GM23338 (cell line): ENCODE measurements around the gene GNRH2. TPM values are rescaled to one million over a fixed set of nuclear protein-coding genes. Genes with fewer than 3 reads are reported as not detected.

Experiments
- ATAC-seq: fragments of 200-7000 bp; cut with Tn5 transposase; 3 replicates; pipeline ENCODE4 v1.9.1; 2020
- DNase-seq: peaks from one replicate; pipeline ENCODE4 v3.0.0-alpha.2; 2015; ENCODE audit warnings: low spot score
- H2AFZ ChIP-seq: fragments of 200-600 bp; sonication (generic); 2 replicates; pipeline ENCODE4 v1.8.0; 2016; ENCODE audit warnings: antibody characterized with exemption, mild to moderate bottlenecking, moderate library complexity
- H3F3A ChIP-seq: fragments of 200-600 bp; sonication (generic); replicated peaks from 2 replicates; pipeline ENCODE4 v1.8.0; 2017; ENCODE audit warnings: antibody characterized with exemption, mixed run types, low read depth
- H3K27ac ChIP-seq: fragments of 200-600 bp; sonication (generic); 2 replicates; pipeline ENCODE4 v1.6.1; 2016; ENCODE audit warnings: low read depth
- H3K27me3 ChIP-seq: fragments of 200-600 bp; sonication (generic); 2 replicates; pipeline ENCODE4 v1.8.0; 2016; ENCODE audit warnings: mild to moderate bottlenecking, mixed run types, moderate library complexity; ENCODE audit not compliant: insufficient read depth
- H3K36me3 ChIP-seq: fragments of 200-600 bp; sonication (generic); 2 replicates; pipeline ENCODE4 v1.8.0; 2016; ENCODE audit warnings: mild to moderate bottlenecking; ENCODE audit not compliant: insufficient read depth
- H3K4me1 ChIP-seq: fragments of 200-600 bp; sonication (generic); 2 replicates; pipeline ENCODE4 v1.8.0; 2016; ENCODE audit warnings: mild to moderate bottlenecking, moderate library complexity; ENCODE audit not compliant: insufficient read depth
- H3K4me2 ChIP-seq: fragments of 200-600 bp; sonication (generic); 2 replicates; pipeline ENCODE4 v1.7.1; 2017; ENCODE audit warnings: mixed run types
- H3K4me3 ChIP-seq: fragments of 200-600 bp; sonication (generic); 2 replicates; pipeline ENCODE4 v1.6.1; 2016; ENCODE audit warnings: mixed run types
- H3K79me2 ChIP-seq: fragments of 200-600 bp; sonication (generic); replicated peaks from 2 replicates; pipeline ENCODE4 v1.8.0; 2017; ENCODE audit warnings: mild to moderate bottlenecking; ENCODE audit not compliant: insufficient read depth
- H3K9me2 ChIP-seq: fragments of 200-600 bp; sonication (generic); 2 replicates; pipeline ENCODE4 v1.8.0; 2017; ENCODE audit not compliant: insufficient read depth
- H4K20me1 ChIP-seq: fragments of 200-600 bp; sonication (generic); replicated peaks from 2 replicates; pipeline ENCODE4 v1.8.0; 2017; ENCODE audit warnings: mild to moderate bottlenecking; ENCODE audit not compliant: insufficient read depth
- H3K27ac Mint-ChIP-seq: 2 replicates; pipeline ENCODE4 v1.8.0; 2020; ENCODE audit warnings: inconsistent platforms, mild to moderate bottlenecking, moderate library complexity, mixed read lengths
- H3K27me3 Mint-ChIP-seq: 3 replicates; pipeline ENCODE4 v1.8.0; 2022; ENCODE audit warnings: low read depth, mild to moderate bottlenecking, moderate library complexity, mixed read lengths, inconsistent platforms; ENCODE audit not compliant: insufficient read depth, poor library complexity
- H3K36me3 Mint-ChIP-seq: 3 replicates; pipeline ENCODE4 v1.8.0; 2021; ENCODE audit warnings: low read depth, mild to moderate bottlenecking, inconsistent platforms, moderate library complexity, mixed read lengths
- H3K4me1 Mint-ChIP-seq: 3 replicates; pipeline ENCODE4 v1.8.0; 2020; ENCODE audit warnings: mild to moderate bottlenecking, inconsistent platforms, mixed read lengths
- H3K4me3 Mint-ChIP-seq: 3 replicates; pipeline ENCODE4 v1.8.0; 2021; ENCODE audit warnings: moderate library complexity, mild to moderate bottlenecking, inconsistent platforms, mixed read lengths
- H3K9me3 Mint-ChIP-seq: 3 replicates; pipeline ENCODE4 v1.8.0; 2020; ENCODE audit warnings: moderate library complexity, mild to moderate bottlenecking, inconsistent platforms, mixed read lengths
- CREB1 ChIP-seq: fragments of 250-450 bp; sonication (Bioruptor Pico); IDR thresholded peaks from 2 replicates; pipeline ENCODE4 v1.5.0; 2020; ENCODE audit warnings: low read depth, mild to moderate bottlenecking, moderate library complexity
- EZH2 ChIP-seq: fragments of 200-600 bp; sonication (generic); IDR thresholded peaks from one replicate; pipeline ENCODE4 v1.8.0; 2017; ENCODE audit warnings: antibody characterized with exemption, mild to moderate bottlenecking, low read depth; ENCODE audit not compliant: unreplicated experiment
- EZH2phosphoT487 ChIP-seq: fragments of 200-600 bp; sonication (generic); IDR thresholded peaks from one replicate; pipeline ENCODE4 v1.8.1; 2018; ENCODE audit warnings: antibody characterized with exemption; ENCODE audit not compliant: unreplicated experiment
- JUNB ChIP-seq: IDR thresholded peaks from one replicate; pipeline ENCODE4 v1.6.1; 2016; ENCODE audit warnings: antibody characterized with exemption; ENCODE audit not compliant: unreplicated experiment
- NANOG ChIP-seq: IDR thresholded peaks from 2 replicates; pipeline ENCODE4 v1.6.1; 2016; ENCODE audit warnings: antibody characterized with exemption, borderline replicate concordance
- POLR2AphosphoS5 ChIP-seq: IDR thresholded peaks from 2 replicates; pipeline ENCODE4 v1.6.1; 2016; ENCODE audit warnings: antibody characterized with exemption, low read depth
- STAT1 ChIP-seq: IDR thresholded peaks from one replicate; pipeline ENCODE4 v1.6.1; 2016; ENCODE audit warnings: antibody characterized with exemption; ENCODE audit not compliant: unreplicated experiment
- ZNF114 ChIP-seq: fragments of 250-450 bp; sonication (Bioruptor Pico); IDR thresholded peaks from 2 replicates; pipeline ENCODE4 v1.5.0; 2020; ENCODE audit warnings: mild to moderate bottlenecking, moderate library complexity
- ZNF331 ChIP-seq: fragments of 250-450 bp; sonication (Bioruptor Pico); IDR thresholded peaks from 2 replicates; pipeline ENCODE4 v1.5.0; 2020; ENCODE audit warnings: low read depth, mild to moderate bottlenecking, moderate library complexity
- polyA plus RNA-seq: library from polyadenylated mRNA; unstranded; fragments of >200 nt; fragmentation: Nextera tagmentation; extraction: Ambion mirVana; gene quantifications from 2 replicates; pipeline ENCODE4 v1.2.1, GENCODE V29; 2016
- total RNA-seq: library from RNA; depleted of rRNA; stranded (reverse); fragments of >200 nt; shearing (Covaris generic); gene quantifications from 2 replicates; pipeline ENCODE4 v1.2.3, GENCODE V29; 2014
- TF ChIP-seq, protein P1 (sequence below), 2 experiments: fragments of 200-600 bp in 1 of 2; sonication (generic) in 1 of 2; conservative IDR thresholded peaks; 2 replicates each; pipeline versions ENCODE4 v1.5.1 to v1.6.1; 2016 to 2017; ENCODE audit warnings: antibody characterized with exemption in 2 of 2, low read depth in 2 of 2, mild to moderate bottlenecking in 2 of 2, moderate library complexity in 1 of 2
- TF ChIP-seq, protein P2 (sequence below): IDR thresholded peaks from one replicate; pipeline ENCODE4 v1.6.1; 2018; ENCODE audit warnings: antibody characterized with exemption; ENCODE audit not compliant: unreplicated experiment
- TF ChIP-seq, protein P3 (sequence below): fragments of 250-450 bp; sonication (Bioruptor Pico); IDR thresholded peaks from 2 replicates; pipeline ENCODE4 v1.5.0; 2020; ENCODE audit warnings: mild to moderate bottlenecking, moderate library complexity

The GNRH2 gene
- total and polyA plus RNA-seq, 2 experiments from 2014 or later: not detected

DNA sequence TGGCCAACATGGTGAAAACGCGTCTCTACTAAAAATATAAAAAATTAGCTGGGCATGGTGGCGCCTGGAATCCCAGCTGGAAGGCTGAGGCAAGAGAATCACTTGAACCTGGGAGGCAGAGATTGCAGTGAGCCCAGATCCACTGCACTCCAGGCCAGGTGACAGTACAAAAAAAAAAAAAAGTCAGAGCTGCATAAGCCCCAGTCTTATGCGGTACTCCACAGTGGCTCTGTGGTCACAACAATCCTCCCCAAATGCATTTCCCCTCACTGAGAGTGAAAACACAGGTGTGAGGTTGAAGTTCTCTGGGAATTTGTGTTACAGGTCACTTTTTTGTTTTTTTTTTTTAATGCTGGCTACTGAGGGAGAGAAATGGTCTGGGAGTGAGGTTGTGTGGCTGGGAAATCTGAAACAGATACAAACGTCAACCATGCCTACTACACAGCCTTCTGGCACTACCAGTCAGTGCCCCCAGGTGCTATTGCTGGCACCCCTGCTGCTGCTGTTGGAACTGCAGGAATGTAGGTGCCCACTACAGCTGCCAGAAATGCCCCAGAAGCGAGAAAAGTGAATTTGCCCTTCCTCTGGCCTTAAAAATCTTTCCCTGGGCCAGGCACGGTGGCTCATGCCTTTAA lies 8.1 kb downstream of the GNRH2 start (continued):
- TF ChIP-seq, protein P1, sequence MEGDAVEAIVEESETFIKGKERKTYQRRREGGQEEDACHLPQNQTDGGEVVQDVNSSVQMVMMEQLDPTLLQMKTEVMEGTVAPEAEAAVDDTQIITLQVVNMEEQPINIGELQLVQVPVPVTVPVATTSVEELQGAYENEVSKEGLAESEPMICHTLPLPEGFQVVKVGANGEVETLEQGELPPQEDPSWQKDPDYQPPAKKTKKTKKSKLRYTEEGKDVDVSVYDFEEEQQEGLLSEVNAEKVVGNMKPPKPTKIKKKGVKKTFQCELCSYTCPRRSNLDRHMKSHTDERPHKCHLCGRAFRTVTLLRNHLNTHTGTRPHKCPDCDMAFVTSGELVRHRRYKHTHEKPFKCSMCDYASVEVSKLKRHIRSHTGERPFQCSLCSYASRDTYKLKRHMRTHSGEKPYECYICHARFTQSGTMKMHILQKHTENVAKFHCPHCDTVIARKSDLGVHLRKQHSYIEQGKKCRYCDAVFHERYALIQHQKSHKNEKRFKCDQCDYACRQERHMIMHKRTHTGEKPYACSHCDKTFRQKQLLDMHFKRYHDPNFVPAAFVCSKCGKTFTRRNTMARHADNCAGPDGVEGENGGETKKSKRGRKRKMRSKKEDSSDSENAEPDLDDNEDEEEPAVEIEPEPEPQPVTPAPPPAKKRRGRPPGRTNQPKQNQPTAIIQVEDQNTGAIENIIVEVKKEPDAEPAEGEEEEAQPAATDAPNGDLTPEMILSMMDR (conservative IDR thresholded peaks at IDR 0.05; ENCODE audit: low read depth in 2 of 2): no peak
- TF ChIP-seq NANOG (no peak), EZH2 (no peak), EZH2phosphoT487 (no peak), CREB1 (CRISPR knock-in tag) (no peak), ZNF331 (CRISPR knock-in tag) (no peak), JUNB (no peak), STAT1 (no peak), ZNF114 (no peak), POLR2AphosphoS5 (no peak)
- TF ChIP-seq, protein P2, sequence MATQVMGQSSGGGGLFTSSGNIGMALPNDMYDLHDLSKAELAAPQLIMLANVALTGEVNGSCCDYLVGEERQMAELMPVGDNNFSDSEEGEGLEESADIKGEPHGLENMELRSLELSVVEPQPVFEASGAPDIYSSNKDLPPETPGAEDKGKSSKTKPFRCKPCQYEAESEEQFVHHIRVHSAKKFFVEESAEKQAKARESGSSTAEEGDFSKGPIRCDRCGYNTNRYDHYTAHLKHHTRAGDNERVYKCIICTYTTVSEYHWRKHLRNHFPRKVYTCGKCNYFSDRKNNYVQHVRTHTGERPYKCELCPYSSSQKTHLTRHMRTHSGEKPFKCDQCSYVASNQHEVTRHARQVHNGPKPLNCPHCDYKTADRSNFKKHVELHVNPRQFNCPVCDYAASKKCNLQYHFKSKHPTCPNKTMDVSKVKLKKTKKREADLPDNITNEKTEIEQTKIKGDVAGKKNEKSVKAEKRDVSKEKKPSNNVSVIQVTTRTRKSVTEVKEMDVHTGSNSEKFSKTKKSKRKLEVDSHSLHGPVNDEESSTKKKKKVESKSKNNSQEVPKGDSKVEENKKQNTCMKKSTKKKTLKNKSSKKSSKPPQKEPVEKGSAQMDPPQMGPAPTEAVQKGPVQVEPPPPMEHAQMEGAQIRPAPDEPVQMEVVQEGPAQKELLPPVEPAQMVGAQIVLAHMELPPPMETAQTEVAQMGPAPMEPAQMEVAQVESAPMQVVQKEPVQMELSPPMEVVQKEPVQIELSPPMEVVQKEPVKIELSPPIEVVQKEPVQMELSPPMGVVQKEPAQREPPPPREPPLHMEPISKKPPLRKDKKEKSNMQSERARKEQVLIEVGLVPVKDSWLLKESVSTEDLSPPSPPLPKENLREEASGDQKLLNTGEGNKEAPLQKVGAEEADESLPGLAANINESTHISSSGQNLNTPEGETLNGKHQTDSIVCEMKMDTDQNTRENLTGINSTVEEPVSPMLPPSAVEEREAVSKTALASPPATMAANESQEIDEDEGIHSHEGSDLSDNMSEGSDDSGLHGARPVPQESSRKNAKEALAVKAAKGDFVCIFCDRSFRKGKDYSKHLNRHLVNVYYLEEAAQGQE: no peak

DNA sequence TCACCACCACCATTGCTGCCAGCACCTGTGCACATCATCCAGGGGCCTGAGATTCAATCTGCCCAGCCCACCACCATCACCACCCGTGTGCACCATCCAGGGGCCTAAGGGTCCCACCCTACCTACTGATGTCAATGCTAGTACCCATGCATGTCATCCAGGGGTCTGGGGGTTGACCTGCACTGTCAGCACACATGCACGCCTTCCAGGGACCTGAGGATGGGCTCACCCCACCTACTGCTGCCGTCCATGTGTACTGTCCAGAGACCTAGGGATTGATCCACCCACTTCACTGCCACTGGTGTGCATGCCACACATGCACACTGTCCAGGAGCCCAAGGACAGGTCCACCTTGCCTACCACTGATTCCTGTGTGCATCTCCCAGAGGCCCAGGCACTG lies 16.1 kb downstream of the GNRH2 start:
- Histone ChIP-seq H3K79me2 (no peaks in the 10 kb centered on the region), H3K27me3 (no peaks in the 10 kb centered on the region), H3K4me1 (no peaks in the 10 kb centered on the region), H3K9me2 (no peaks in the 10 kb centered on the region), H3K4me2 (no peak overlapping the region), H3F3A (no peaks in the 10 kb centered on the region), H2AFZ (no peak overlapping the region), H3K27ac (no peak overlapping the region), H4K20me1 (no peaks in the 10 kb centered on the region), H3K4me3 (no peak overlapping the region), H3K36me3 (no peaks in the 10 kb centered on the region)
- no peaks in the 10 kb centered on the region for H3K36me3 Mint-ChIP-seq
- no peaks in the 10 kb centered on the region for H3K9me3 Mint-ChIP-seq
- H3K27ac Mint-ChIP-seq: no peak overlapping the region
- TF ChIP-seq STAT1: no peak
- TF ChIP-seq, protein P3, sequence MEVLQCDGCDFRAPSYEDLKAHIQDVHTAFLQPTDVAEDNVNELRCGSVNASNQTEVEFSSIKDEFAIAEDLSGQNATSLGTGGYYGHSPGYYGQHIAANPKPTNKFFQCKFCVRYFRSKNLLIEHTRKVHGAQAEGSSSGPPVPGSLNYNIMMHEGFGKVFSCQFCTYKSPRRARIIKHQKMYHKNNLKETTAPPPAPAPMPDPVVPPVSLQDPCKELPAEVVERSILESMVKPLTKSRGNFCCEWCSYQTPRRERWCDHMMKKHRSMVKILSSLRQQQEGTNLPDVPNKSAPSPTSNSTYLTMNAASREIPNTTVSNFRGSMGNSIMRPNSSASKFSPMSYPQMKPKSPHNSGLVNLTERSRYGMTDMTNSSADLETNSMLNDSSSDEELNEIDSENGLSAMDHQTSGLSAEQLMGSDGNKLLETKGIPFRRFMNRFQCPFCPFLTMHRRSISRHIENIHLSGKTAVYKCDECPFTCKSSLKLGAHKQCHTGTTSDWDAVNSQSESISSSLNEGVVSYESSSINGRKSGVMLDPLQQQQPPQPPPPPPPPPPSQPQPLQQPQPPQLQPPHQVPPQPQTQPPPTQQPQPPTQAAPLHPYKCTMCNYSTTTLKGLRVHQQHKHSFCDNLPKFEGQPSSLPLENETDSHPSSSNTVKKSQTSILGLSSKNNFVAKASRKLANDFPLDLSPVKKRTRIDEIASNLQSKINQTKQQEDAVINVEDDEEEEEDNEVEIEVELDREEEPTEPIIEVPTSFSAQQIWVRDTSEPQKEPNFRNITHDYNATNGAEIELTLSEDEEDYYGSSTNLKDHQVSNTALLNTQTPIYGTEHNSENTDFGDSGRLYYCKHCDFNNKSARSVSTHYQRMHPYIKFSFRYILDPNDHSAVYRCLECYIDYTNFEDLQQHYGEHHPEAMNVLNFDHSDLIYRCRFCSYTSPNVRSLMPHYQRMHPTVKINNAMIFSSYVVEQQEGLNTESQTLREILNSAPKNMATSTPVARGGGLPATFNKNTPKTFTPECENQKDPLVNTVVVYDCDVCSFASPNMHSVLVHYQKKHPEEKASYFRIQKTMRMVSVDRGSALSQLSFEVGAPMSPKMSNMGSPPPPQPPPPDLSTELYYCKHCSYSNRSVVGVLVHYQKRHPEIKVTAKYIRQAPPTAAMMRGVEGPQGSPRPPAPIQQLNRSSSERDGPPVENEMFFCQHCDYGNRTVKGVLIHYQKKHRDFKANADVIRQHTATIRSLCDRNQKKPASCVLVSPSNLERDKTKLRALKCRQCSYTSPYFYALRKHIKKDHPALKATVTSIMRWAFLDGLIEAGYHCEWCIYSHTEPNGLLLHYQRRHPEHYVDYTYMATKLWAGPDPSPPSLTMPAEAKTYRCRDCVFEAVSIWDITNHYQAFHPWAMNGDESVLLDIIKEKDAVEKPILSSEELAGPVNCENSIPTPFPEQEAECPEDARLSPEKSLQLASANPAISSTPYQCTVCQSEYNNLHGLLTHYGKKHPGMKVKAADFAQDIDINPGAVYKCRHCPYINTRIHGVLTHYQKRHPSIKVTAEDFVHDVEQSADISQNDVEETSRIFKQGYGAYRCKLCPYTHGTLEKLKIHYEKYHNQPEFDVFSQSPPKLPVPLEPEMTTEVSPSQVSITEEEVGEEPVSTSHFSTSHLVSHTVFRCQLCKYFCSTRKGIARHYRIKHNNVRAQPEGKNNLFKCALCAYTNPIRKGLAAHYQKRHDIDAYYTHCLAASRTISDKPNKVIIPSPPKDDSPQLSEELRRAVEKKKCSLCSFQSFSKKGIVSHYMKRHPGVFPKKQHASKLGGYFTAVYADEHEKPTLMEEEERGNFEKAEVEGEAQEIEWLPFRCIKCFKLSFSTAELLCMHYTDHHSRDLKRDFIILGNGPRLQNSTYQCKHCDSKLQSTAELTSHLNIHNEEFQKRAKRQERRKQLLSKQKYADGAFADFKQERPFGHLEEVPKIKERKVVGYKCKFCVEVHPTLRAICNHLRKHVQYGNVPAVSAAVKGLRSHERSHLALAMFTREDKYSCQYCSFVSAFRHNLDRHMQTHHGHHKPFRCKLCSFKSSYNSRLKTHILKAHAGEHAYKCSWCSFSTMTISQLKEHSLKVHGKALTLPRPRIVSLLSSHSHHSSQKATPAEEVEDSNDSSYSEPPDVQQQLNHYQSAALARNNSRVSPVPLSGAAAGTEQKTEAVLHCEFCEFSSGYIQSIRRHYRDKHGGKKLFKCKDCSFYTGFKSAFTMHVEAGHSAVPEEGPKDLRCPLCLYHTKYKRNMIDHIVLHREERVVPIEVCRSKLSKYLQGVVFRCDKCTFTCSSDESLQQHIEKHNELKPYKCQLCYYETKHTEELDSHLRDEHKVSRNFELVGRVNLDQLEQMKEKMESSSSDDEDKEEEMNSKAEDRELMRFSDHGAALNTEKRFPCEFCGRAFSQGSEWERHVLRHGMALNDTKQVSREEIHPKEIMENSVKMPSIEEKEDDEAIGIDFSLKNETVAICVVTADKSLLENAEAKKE: no peak
- DNase-seq (no peak), ATAC-seq (no peak)
- H3K27me3 Mint-ChIP-seq: peaks cover 4% of the 10 kb centered on the region
- no peak overlapping the region for H3K4me3 Mint-ChIP-seq
- no peaks in the 10 kb centered on the region for H3K4me1 Mint-ChIP-seq
